ENCODE results near the gene IQSEC1. TPM values are rescaled to one million over a fixed set of nuclear protein-coding genes. Genes with fewer than 3 reads are reported as not detected.

Gene IQSEC1
- total RNA-seq, 2 donors from 2014 or later = 53.5 to 60.7 TPM

GRCh38 chr3:13091898-13092611 is 18.8 kb upstream of the IQSEC1 start:
- peak; percentile 94 for DNase-seq (ENCODE audit: low spot score)

GRCh38 chr3:13088028-13089006 is 15.1 kb upstream of the IQSEC1 start:
- intact Hi-C loops (cut with DNase I) = loop anchor here in 1 of 2 donors (10.0 kb wide), 1 partner anchor 376 kb away; no protein-coding TSS in a partner anchor
- DNase-seq (ENCODE audit: low spot score) = no peak

More at GRCh38 chr3:13091898-13092611, 18.8 kb upstream of the IQSEC1 start:
- intact Hi-C loops (cut with DNase I) = loop anchor here (5.0 to 10.0 kb wide), 4 partner anchors 193 to 563 kb away; no protein-coding TSS in a partner anchor

- intact Hi-C loops (cut with DNase I) = loop anchor here in 1 of 2 donors (10.0 kb wide), 1 partner anchor 377 kb away; no protein-coding TSS in a partner anchor
- no peak for DNase-seq (ENCODE audit: low spot score)
These were observed 14.2 kb upstream of the IQSEC1 start for GRCh38 chr3:13087320-13087990.

- DNase-seq (ENCODE audit: low spot score) = no peak
- intact Hi-C loops (cut with DNase I) = loop anchor here in 1 of 2 donors (10.0 kb wide), 1 partner anchor 378 kb away; no protein-coding TSS in a partner anchor
These were observed 13.3 kb upstream of the IQSEC1 start for GRCh38 chr3:13086531-13086981.

- no peak for DNase-seq (ENCODE audit: low spot score)
- intact Hi-C loops (cut with DNase I) = loop anchor here in 1 of 2 donors (10.0 kb wide), 1 partner anchor 379 kb away; no protein-coding TSS in a partner anchor
These were observed 12.6 kb upstream of the IQSEC1 start for GRCh38 chr3:13085846-13086179.

GRCh38 chr3:13085081-13085845 is 12.0 kb upstream of the IQSEC1 start:
- intact Hi-C loops (cut with DNase I) = loop anchor here in 1 of 2 donors (10.0 kb wide), 1 partner anchor 380 kb away; no protein-coding TSS in a partner anchor
- no peak for DNase-seq (ENCODE audit: low spot score)

- intact Hi-C loops (cut with DNase I) = loop anchor here in 1 of 2 donors (10.0 kb wide), 1 partner anchor 381 kb away; no protein-coding TSS in a partner anchor
- DNase-seq (ENCODE audit: low spot score) = no peak
These were observed 10.7 kb upstream of the IQSEC1 start for GRCh38 chr3:13083898-13084297.

- intact Hi-C loops (cut with DNase I) = loop anchor here in 1 of 2 donors (10.0 kb wide), 1 partner anchor 382 kb away; no protein-coding TSS in a partner anchor
These were observed 10.0 kb upstream of the IQSEC1 start for GRCh38 chr3:13083254-13083653.

GRCh38 chr3:13082677-13083076 is 9.4 kb upstream of the IQSEC1 start:
- intact Hi-C loops (cut with DNase I) = loop anchor here in 1 of 2 donors (10.0 kb wide), 1 partner anchor 382 kb away; no protein-coding TSS in a partner anchor

More at GRCh38 chr3:13083254-13083653, 10.0 kb upstream of the IQSEC1 start:
- no peak for DNase-seq (ENCODE audit: low spot score)

GRCh38 chr3:13081603-13082360 is 8.6 kb upstream of the IQSEC1 start:
- intact Hi-C loops (cut with DNase I) = loop anchor here in 1 of 2 donors (10.0 kb wide), 1 partner anchor 383 kb away; no protein-coding TSS in a partner anchor
- DNase-seq (ENCODE audit: low spot score) = no peak

More at GRCh38 chr3:13082677-13083076, 9.4 kb upstream of the IQSEC1 start:
- no peak for DNase-seq (ENCODE audit: low spot score)

- intact Hi-C loops (cut with DNase I) = loop anchor here in 1 of 2 donors (10.0 kb wide), 1 partner anchor 384 kb away; no protein-coding TSS in a partner anchor
- DNase-seq (ENCODE audit: low spot score) = peak; percentile 91
These were observed 7.4 kb upstream of the IQSEC1 start for GRCh38 chr3:13080591-13080990.

- intact Hi-C loops (cut with DNase I) = loop anchor here in 1 of 2 donors (10.0 kb wide), 1 partner anchor 385 kb away; no protein-coding TSS in a partner anchor
- DNase-seq (ENCODE audit: low spot score) = no peak
These were observed 6.8 kb upstream of the IQSEC1 start for GRCh38 chr3:13080026-13080425.

GRCh38 chr3:13079510-13079909 is 6.3 kb upstream of the IQSEC1 start:
- intact Hi-C loops (cut with DNase I) = no loop called here
- no peak for DNase-seq (ENCODE audit: low spot score)

- intact Hi-C loops (cut with DNase I) = no loop called here
- DNase-seq (ENCODE audit: low spot score) = no peak
These were observed 5.8 kb upstream of the IQSEC1 start for GRCh38 chr3:13079051-13079450.

GRCh38 chr3:13078163-13078905 is 5.1 kb upstream of the IQSEC1 start:
- DNase-seq (ENCODE audit: low spot score) = no peak
- intact Hi-C loops (cut with DNase I) = no loop called here

GRCh38 chr3:13077431-13078162 is 4.4 kb upstream of the IQSEC1 start:
- no peak for DNase-seq (ENCODE audit: low spot score)
- intact Hi-C loops (cut with DNase I) = no loop called here
